ENCODE data around the gene PSMB2.

- no peak for TF ChIP-seq CTCF (IDR thresholded peaks at IDR 0.05)
- no peak for TF ChIP-seq POLR2A (IDR thresholded peaks at IDR 0.05)
These were observed 56.0 kb downstream of the PSMB2 start for GRCh38 chr1:35585281-35585680.

Measured in thyroid gland (tissue), 4 donors.